C1 segment of cervical spinal cord (tissue), 14 donors: ENCODE measurements around the gene FAM177A1.
"Not testable (repeated sequence)": the region's sequence is repeated elsewhere in the genome, so short reads cannot be mapped to it uniquely, and the experiment has no call there.

ENCODE experiments used
- DNase-seq, 14 donors: peaks; one replicate each; lab custom pipeline; 2025; lab: John Stamatoyannopoulos, UW

The FAM177A1 gene

DNA sequence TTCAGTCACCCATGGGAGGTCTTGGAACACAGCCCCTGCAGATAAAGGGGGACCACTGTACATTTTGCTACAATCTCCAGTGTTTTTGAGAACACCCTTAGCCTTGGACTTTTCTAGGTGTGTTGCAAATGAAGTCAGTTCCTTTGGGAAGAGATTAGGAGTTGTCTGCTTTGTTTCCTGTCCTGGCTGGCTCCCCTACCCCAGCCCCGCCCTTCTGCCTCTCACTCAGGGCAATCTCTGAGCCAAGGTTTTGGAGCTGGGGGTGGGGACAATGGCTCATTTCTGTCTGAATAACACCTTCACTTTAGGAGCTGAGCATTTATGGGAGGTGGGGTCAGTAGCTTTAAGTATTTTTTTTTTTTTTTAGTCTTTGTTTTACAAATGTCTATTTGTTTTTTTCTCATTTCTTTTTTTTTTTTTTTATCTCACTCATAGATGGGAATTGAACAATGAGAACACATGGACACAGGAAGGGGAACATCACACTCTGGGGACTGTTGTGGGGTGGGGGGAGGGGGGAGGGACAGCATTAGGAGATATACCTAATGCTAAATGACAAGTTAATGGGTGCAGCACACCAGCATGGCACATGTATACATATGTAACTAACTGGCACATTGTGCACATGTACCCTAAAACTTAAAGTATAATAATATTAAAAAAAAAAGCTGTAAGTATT is 15.2 kb downstream of the FAM177A1 start:
- not testable (repeated sequence) for DNase-seq

DNA sequence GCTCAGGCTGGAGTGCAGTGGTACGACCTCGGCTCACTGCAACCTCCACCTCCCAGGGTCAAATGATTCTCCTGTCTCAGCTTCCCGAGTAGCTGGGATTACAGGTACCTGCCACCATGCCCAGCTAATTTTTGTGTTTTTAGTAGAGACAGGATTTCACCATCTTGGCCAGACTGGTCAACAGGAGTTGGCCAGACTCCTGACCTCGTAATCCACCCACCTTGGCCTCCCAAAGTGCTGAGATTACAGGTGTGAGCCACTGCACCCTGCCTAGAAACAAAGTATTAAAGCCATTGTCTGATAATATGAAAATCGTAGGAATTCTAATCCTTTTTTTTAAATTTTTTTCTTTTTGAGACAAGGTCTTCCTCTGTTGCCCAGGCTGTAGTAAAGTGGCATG is 19.7 kb downstream of the FAM177A1 start:
- not testable (repeated sequence) for DNase-seq

DNA sequence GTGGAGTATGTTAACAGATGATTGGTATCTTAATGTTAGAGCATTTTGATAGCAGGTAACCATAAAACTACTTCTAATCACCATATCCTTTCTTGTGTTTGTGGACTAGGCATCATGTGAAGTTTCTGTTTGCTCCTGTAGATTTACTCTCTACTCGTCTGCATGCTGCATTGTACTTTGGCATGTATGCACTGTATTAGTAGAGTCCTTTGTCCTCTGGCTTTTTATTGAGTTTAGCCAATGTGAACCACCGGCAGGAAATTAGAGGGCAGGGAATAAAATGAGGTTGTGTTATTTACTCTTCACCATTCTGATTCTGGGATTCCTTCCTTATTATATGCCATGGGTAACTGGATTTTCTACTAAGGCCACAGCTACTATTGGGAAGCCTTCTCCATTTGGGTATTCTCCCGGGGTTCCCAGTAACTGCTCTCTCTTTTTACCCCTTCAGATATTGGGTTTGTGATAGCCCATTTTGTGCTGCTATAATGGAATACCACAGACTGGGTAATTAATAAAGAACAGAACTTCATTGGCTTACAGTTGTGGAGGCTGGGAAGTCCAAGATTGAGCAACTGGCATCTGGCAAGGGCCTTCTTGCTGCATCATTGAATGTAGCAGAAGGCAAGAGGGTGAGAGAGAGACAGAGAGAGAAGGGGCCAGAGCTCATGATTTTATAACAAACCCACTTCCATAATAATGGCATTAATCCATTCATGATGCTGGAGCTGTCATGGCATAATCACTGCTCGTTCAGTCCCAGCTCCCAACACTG is 22.4 kb downstream of the FAM177A1 start:
- DNase-seq: no peak

DNA sequence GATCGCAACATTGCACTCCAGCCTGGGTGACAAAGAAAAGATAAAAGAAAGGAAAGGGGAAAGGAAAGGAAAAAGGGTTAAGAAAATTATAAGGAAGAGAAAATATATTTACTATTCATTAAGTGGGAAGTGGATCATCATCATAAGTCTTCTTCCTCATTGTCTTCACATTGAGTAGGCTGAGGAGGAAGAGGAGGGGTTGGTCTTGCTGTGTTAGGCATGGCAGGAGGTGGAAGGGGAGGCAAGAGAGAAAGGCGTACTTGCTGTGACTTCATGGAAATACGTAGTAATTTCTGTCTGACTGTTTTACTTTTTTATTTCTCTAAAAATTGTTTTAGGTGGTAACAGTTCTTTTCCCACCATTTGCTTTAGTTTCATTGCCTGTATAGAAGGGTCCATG is 26.2 kb downstream of the FAM177A1 start:
- no peak for DNase-seq

DNA sequence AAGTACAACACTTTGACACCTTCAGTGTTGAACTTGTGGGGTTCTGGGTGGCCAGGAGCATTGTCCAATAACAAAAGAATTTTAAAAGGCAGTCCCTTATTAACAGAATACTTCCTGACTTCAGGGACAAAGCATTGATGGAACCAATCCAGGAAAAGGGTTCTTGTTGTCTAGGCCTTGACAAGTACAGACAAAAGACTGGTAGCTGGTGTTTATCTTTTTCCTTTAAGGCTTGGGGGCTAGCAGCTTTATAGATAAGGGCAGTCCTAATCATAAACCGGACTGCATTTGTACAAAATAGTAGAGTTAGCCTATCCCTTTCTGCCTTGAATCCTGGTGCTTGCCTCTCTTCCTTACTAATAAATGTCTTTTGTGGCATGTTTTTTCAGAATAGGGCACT is 27.4 kb downstream of the FAM177A1 start:
- no peak for DNase-seq

DNA sequence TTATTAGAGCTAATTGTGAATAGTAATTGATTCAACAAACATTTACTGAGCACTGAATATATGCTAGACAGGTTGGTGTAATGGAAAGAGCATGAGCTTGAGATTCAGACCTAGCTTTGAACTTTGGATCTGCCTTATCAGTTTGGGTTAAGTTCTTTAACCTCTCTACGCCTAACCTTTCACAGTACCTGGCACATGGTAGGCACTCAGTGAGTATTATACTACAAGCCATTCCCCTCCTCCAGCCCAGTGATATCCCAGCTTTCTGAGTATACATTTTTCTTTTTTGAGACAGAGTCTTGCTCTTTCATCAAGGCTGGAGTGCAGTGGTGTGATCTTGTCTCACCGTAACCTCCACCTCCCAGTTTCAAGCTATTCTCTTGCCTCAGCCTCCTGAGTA is 32.0 kb downstream of the FAM177A1 start:
- DNase-seq: no peak

DNA sequence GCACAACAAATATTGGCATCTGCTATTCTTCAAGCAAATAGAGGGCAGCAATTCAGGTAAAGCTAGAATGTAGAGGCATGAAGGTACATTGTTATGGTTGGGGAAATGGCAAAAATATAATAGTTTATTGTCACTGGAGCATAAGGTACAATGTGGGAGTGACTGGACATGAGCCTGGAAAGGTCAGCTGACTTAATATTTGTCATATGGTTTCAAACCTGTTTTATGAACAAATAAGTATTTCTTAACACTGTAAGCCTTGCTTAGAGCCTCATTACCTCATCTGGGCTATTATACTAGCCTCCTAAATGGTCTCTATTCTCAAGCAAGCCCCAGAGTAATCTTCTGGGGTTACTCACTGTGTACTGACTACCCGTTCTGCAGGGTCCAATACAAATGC is 33.7 kb downstream of the FAM177A1 start:
- no peak for DNase-seq

DNA sequence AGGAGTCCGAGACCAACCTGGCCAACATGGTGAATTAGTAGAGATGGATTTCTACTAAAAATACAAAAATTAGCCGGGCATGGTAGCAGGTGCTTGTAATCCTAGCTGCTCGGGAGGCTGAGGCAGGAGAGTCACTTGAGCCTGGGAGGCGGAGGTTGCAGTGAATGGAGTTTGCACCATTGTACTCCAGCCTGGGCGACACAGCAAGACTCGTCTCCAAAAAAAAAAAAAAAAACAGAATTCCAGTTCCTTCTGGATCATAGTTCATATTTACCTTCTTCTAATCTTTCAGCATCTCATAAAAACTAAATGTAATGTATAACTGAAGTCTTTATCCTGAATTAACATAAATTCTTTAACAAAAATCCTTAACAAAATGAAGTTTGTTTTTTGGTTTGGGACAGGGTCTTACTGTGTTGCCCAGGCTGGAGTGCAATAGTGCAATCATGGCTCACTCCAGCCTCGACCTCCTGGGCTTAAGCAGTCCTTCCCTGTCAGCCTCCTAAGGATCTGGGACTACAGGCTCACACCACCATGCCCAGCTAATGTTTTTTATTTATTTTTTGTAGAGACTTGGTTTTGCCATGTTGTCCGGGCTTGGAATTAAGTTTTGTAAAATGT is 37.6 kb downstream of the FAM177A1 start:
- DNase-seq: no peak

DNA sequence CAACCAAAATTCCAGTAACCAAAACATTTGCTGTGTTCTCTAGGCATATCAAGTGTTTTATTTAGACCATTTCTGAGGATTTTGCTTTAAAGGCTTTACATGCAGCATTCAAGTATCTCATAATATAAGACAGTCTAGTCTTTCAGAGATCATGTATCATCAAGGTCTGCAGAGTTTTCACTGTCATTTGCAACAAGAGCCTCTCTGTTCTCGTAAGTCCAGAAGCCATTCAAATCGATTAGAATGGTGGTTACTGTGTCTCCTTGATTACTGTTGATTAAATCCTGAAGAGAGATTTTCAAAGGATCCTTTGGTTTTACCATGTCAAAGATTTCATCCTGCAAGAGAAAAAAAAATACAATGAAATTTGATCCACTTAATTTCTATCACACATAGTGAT is 39.4 kb downstream of the FAM177A1 start:
- DNase-seq: no peak

DNA sequence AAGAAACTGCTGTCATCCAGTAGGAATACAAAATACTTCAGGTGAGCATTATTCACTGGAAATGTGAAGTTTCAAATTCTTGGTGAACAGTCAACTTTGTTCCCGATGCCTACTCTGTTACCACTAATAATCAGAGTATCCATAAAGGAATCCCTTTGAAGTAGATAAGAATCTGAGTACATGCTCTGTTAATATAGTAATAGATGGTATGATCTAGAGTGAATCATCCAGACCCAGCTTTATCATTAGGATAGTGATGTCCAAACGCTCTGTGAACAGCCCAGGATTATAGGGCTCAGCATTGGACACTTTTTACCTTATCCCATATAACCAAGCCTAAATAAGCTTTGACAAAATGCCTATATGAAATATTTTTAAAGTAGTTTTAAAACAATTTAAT is 42.4 kb downstream of the FAM177A1 start:
- DNase-seq: no peak

DNA sequence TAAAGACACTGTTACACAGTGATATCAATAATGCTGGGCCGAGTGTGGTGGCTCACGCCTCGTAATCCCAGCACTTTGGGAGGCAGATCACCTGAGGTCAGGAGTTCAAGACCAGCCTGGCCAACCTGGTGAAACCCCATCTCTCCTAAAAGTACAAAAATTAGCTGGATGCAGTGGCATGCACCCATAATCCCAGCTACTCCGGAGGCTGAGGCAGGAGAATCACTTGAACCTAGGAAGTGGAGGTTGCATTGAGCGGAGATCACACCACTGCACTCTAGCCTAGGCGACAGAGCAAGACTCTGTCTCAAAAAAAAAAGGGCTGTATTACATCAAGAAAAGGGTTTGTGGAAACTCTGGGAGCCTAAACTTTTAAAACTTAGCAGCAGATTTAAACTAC is 48.6 kb downstream of the FAM177A1 start:
- not testable (repeated sequence) for DNase-seq

DNA sequence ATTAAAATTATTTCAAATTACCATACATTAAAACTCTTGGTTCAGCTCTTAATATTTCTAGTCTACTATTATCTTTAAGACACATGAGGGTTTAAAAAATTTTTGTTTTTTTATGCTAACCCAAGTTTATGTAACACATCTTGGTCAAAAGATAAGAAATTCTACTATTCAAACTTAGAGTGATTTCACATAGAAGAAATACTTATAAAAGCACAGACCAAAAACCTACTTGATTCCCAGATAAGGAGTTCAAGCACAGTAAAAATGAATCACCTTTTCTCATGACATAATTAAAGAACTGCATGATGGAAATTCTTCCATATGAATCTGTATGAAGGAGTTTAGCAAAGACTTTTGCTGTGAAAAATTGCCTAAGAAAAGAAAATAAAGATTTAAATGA is 61.8 kb downstream of the FAM177A1 start:
- no peak for DNase-seq

DNA sequence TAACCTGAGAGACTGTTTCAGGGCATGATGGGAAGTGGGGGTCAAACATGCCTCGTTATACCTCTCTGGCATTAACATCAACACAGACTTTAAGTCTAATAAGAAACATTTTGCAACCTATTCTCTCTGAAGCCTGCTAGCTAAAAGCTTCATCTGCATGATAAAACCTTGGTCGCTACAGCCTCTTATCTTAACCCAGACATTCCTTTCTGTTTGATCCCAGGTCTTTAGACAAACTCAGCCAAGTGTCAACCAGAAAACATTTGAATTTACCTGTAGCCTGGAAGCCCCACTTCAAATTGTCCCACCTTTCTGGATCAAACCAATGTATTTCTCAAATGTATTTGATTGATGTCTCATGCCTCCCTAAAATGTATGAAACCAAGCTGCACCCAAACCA is 66.6 kb downstream of the FAM177A1 start:
- no peak for DNase-seq

DNA sequence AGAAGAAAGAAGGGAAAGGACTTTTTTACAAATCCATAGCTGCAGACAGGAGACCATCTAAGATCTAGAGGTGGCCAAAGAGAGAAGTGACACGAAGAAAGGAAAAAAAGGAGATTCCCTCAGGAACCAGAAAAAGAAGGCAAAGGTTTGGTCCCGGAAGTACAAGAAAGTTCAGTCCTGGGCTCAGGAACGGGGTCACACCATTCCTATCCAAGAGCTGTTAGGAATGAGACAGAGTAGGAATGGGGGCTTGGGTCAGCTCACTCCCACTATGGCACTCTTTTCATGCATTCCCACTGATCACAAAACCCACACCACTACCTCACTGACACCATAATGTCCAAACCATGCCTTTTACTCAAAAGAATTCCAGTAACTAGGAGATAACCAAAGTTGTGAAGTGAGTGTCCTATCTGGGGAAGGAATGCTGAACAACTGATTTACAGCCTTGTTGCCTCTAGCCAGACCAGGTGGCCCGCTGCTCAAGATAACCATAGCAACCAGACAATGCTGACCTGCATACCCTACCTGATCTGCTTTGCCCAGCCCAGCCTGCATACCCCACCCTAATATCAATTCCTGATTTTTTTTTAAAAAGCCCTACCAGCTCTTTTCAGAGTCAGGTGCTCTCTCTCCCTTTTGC is 67.4 kb downstream of the FAM177A1 start:
- no peak for DNase-seq

DNA sequence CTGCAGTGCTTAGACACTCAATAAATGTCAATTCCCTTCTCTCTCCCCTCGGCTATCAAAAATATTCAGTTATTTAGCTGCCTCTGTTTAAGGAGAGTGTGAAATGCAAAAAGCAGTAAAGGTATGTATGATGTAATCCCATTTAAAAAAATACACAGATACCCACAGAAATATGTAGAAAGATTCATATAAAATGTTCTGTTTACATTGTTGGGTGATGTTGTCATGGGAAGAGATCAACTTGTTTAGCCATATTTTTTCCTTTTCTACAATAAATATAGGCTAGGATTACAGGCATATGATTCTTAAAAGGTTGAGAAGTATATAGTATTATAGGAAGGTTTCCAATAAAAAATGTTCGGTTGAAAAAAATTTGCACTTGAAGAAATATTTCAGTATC is 68.0 kb downstream of the FAM177A1 start:
- DNase-seq: no peak

DNA sequence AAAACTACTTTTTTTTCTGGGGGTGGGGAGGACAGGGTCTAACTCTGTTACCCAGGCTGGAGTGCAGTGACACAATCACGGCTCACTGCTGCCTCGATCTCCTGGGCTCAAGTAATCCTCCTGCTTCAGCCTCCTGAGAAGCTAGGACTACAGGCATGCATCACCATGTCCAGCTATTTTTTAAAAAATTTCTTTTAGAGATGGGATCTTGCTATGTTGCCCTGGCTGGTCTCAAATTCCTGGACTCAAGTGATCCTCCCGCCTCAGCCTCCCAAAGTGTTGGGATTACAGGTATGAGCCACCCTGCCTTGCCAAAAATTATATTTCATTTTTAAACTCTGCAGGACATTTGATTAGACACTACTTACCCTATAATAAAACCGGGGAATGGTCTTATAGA is 70.2 kb downstream of the FAM177A1 start:
- DNase-seq: no peak

DNA sequence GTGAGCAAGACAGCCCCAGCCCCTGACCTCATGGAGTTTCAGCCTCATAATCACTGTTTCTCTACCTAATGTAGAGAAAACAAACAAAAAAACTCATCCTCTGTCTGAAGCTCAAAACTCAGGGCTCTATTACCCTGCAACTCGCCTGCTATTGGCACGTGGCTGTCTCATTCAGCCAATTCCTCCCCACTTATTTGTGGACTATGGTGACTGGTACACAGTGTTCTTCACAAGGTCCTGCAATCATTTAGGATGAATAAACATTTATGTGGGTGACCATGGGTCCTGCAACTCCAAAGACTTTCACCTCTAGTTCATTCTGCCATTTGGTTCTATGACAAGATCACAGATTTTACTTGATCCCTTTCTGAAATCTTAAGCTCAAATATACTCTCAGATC is 71.0 kb downstream of the FAM177A1 start:
- no peak for DNase-seq

DNA sequence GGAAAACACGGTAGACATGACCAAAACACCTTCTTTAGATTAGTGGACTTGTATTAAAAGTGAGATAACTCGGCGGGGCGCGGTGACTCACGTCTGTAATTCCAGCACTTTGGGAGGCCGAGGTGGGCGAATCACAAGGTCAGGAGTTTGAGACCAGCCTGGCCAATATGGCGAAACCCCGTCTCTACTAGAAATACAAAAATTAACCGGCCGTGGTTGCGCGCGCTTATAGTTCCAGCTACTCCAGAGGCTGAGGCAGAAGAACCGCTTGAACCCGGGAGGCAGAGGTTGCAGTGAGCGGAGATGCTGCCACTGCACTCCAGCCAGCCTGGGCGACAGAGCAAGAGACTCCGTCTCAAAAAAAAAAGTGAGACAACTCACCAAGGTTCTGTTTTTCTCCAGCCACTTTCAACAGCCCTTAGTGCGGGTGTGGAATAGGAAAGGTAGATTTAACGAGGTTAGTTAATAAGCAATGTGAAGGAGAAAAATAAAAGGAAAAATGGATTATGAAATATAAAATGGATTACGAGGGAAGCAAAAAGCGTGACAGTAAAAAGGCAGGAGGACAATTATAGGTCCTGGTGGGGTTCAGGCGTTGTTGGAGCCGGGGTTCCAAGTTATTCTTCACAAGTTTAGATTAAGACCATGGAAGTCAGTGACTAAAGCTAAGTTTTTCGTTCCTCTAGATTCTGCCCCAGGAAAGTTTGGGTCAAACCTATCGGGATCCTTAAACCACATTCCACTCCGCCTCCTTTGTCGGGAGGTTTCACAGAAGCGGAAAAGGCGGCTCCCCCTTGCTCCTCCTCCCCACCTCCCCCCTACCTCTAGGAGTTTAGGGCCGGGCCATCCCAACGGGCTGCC is 75.2 kb downstream of the FAM177A1 start:
- DNase-seq: no peak

DNA sequence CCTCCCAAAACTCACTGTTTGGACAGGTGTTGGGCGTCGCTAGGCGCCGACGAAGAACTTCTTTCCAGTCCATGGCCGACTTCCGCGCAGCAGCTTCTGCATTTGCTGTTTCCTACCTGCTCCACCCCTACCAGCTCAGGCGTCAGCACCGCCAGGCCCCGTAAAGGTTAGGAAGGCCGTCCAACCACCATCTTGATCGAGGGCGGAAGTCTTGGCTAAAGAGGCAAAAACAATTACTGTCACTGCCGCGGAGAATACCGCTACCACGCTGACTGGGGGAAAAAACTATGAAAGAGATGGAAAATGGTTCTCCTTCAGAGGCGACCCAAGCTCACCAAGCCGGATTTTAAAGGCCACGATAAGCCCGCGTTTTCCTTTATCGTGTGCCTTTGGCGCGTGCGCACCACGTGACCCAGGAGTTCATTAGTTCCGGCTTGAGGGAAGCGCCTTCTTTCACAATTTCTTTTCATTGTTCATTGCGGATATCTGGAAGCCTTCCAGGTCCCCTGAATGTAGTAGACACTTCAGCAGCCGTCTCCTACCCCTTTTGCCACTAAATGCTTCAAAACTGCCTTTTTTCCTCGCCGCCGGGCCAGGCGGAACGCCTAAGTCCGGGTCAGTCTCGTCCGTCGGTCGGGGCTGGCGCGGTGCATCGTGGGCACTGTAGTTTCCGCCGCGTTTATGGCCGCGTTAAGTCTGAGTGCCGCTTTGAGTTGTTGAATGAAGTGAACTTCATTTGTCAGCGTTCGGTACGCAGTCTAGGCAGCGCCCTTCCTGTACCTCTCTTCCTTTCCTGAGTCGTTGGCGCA is 76.0 kb downstream of the FAM177A1 start, which contains the start of the genes PPP2R3C and PRORP:
Gene PPP2R3C (minus strand): TSS at position 104 of the 809 bp plus-strand sequence. CDS start 31 bp downstream, at position 73.
Gene PRORP (plus strand): TSS at position 666 of the 809 bp plus-strand sequence. CDS start 694 bp downstream, outside the sequence.
- DNase-seq: peak; percentile 47 to 98 (median 94)

DNA sequence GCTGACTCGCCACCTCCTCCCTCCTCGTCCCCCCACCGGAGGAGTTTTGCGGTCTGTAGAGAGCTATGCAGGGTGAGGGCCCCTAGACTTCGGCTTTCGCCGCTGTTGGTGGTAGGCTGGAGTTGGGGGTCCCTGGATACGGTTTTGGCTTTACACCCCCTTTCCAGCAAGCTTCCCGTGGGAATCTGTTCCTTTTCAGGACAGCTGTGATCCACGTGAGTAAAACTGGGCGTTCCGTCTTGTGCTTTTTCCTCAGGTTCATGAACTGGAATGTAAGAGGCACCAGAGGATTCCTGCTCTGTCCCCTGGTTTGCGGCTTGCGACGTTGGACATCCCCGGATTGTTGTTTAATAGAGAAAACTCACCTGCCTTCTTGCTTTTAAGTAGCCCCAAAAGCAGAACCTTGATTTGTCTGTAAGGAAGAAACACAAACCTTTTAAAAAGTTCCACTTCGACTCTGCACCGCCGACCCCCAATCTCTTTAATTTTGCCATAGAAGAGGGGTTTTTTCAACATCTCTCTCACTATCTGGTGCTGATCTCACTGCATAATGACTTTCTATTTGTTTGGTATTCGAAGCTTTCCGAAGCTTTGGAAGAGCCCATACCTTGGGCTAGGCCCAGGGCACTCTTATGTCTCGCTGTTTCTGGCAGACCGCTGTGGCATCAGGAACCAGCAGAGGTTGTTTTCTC is 76.8 kb downstream of the FAM177A1 start:
- peak in 1 of 14 donors; percentile 55 for DNase-seq
